Vagina (tissue), 2 donors: ENCODE results near the gene METTL13.

Experiments used
- POLR2A ChIP-seq, 2 donors: fragments of 450-650 bp; IDR thresholded peaks; one replicate each; pipeline ENCODE4 v1.6.1; 2017; ENCODE audit warnings: antibody characterized with exemption in 2 of 2, mild to moderate bottlenecking in 2 of 2, moderate library complexity in 2 of 2
- POLR2AphosphoS5 ChIP-seq, 2 donors: sonication (generic); formaldehyde crosslinking; IDR thresholded peaks; one replicate each; pipeline ENCODE4 v1.9.0; 2017; ENCODE audit warnings: antibody characterized with exemption in 2 of 2, mild to moderate bottlenecking in 2 of 2, low read depth in 1 of 2; ENCODE audit not compliant: insufficient read depth in 1 of 2
- TF ChIP-seq, protein P1 (sequence below), 3 experiments: fragments of 450-650 bp in 2 of 3; fragments of 200-600 bp in 1 of 3; sonication (generic) in 1 of 3; IDR thresholded peaks; one replicate each; pipeline ENCODE4 v1.5.1; 2017 to 2019; ENCODE audit warnings: antibody characterized with exemption in 3 of 3, mild to moderate bottlenecking in 2 of 3, moderate library complexity in 2 of 3

DNA sequence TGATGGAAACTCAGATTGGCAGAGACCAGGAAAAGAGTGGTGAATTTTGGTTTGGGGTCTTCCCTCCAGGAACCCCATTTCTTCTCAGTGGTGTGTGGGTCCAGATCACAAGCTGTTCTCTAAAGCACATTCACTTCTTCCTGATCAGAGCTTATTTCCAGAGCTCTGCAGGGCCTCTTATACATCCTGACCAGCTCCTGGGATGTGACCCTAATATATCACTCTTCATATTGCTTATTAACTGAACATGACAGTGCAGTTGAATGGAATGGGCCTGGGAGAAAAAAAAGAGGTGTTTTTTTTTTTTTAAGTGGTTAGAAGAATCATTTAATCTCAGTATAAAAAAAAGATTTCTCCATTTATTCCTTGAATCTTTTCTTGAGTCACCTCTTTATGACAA is 30.2 kb downstream of the METTL13 start:
- TF ChIP-seq POLR2A (IDR thresholded peaks at IDR 0.05): no peak
- TF ChIP-seq, protein P1, sequence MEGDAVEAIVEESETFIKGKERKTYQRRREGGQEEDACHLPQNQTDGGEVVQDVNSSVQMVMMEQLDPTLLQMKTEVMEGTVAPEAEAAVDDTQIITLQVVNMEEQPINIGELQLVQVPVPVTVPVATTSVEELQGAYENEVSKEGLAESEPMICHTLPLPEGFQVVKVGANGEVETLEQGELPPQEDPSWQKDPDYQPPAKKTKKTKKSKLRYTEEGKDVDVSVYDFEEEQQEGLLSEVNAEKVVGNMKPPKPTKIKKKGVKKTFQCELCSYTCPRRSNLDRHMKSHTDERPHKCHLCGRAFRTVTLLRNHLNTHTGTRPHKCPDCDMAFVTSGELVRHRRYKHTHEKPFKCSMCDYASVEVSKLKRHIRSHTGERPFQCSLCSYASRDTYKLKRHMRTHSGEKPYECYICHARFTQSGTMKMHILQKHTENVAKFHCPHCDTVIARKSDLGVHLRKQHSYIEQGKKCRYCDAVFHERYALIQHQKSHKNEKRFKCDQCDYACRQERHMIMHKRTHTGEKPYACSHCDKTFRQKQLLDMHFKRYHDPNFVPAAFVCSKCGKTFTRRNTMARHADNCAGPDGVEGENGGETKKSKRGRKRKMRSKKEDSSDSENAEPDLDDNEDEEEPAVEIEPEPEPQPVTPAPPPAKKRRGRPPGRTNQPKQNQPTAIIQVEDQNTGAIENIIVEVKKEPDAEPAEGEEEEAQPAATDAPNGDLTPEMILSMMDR (IDR thresholded peaks at IDR 0.05): no peak
- TF ChIP-seq POLR2AphosphoS5 (IDR thresholded peaks at IDR 0.05; ENCODE audit: insufficient read depth in 1 of 2, low read depth in 1 of 2): no peak
